Body of pancreas (tissue), 4 donors: ENCODE measurements around the gene GCNT3. TPM values are rescaled to one million over a fixed set of nuclear protein-coding genes. Genes with fewer than 3 reads are reported as not detected.

ENCODE experiments used
- ATAC-seq: fragments of 150-250 bp; one replicate; pipeline ENCODE4 v1.9.1; 2016
- DNase-seq, 4 donors: peaks; one replicate each; pipeline ENCODE4 v3.0.0-alpha.2; 2019
- H3K27ac ChIP-seq, 4 donors: fragments of 200-600 bp; sonication (generic); 1 replicate in 3 of 4; 2 replicates in 1 of 4; pipeline versions ENCODE4 v1.5.1 to v1.6.1; 2016 to 2019; ENCODE audit warnings: mild to moderate bottlenecking in 1 of 4, mixed read lengths in 1 of 4, moderate library complexity in 1 of 4
- H3K27me3 ChIP-seq, 2 donors: fragments of 200-600 bp; sonication (generic); one replicate each; pipeline ENCODE4 v1.6.0; 2016; ENCODE audit warnings: mild to moderate bottlenecking in 1 of 2
- H3K36me3 ChIP-seq, 2 donors: fragments of 200-600 bp; sonication (generic); replicated peaks in 1 of 2; 2 replicates each; pipeline ENCODE4 v1.5.1; 2016; ENCODE audit warnings: low read depth in 2 of 2; ENCODE audit not compliant: insufficient read depth in 1 of 2
- H3K4me1 ChIP-seq: fragments of 200-600 bp; sonication (generic); one replicate; pipeline ENCODE4 v1.6.0; 2016
- H3K4me3 ChIP-seq, 2 donors: fragments of 200-600 bp; sonication (generic); 1 replicate in 1 of 2; 2 replicates in 1 of 2; pipeline ENCODE4 v1.5.1; 2016 to 2019
- H3K9me3 ChIP-seq, 3 donors: fragments of 200-600 bp; sonication (generic); 1 replicate in 2 of 3; 2 replicates in 1 of 3; pipeline ENCODE4 v1.5.1; 2016
- POLR2A ChIP-seq, 3 donors: fragments of 450-650 bp; IDR thresholded peaks; one replicate each; pipeline ENCODE4 v1.6.1; 2016; ENCODE audit warnings: antibody characterized with exemption in 3 of 3, mild to moderate bottlenecking in 2 of 3
- WGBS, 2 donors: methylation state at CpG; one replicate each; pipeline ENCODE4 v1.1.5; 2017; 5-methylcytosine and 5-hydroxymethylcytosine counted together
- intact Hi-C: fragments of 100-400 bp; cut with DNase I; formaldehyde crosslinking; loops from one replicate; pipeline ENCODE4 v1.15.1; 2023
- total RNA-seq, 2 donors: library from RNA; depleted of rRNA; stranded (reverse); fragments of >200 nt; gene quantifications; one replicate each; pipeline ENCODE4 v1.1.0, GENCODE V29; 2016
- TF ChIP-seq, protein P1 (sequence below), 7 experiments: fragments of 450-650 bp in 4 of 7; fragments of 200-600 bp in 3 of 7; sonication (generic) in 3 of 7; IDR thresholded peaks; one replicate each; pipeline ENCODE4 v1.5.1; 2016 to 2019; ENCODE audit warnings: antibody characterized with exemption in 7 of 7

The GCNT3 gene, protein sequence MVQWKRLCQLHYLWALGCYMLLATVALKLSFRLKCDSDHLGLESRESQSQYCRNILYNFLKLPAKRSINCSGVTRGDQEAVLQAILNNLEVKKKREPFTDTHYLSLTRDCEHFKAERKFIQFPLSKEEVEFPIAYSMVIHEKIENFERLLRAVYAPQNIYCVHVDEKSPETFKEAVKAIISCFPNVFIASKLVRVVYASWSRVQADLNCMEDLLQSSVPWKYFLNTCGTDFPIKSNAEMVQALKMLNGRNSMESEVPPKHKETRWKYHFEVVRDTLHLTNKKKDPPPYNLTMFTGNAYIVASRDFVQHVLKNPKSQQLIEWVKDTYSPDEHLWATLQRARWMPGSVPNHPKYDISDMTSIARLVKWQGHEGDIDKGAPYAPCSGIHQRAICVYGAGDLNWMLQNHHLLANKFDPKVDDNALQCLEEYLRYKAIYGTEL
- total RNA-seq = 1 to 10 TPM in 1 of 2 donors, under 1 TPM in 1; 0.66 to 1.3 TPM

DNA sequence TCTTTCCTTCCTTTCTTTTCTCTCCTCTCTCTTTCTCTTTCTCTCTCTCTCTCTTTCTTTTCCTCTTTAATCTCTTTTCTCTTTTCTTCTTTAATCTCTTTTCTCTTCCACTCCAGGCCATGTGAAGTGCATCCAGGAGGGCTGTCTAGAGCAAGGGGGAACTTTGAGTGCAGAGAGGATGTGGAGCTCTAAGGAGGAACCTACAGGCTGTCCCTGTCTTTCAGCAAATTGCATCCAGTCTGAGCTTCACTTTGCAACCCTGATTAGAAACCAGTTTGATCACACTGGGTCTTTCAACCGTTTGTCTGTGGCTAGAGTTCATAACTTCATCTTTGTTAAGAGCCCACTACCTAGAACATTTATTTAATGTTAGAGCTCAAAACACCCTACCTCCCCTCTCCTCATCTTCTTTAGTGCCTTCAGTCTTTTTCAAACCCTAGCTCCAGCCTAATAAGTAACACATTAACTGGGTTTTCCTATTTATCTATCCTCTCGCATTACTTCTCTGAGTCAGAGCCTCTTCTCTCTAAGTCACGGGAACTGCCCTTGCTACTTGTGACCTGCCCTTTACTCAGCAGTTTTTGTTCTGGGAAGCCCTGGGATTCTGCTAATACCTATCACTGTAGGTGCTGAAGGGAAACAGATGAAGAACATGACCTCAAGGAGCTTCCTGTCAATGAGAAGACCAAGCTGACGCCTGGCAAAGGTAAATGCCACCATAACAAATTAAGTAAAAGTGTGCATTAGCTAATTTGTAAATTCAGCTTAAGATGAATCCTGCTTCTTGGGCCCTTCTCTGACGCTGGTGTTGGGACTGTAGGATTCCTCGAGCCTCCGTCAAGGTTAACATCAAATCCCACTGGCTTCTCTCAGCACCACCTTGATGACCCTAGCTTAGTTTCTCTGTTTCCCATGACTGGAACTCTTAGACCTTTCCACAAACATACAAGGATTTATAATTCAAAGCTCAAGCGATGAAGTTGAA, at the start of gene GCNT3:
GCNT3 (plus strand) TSS at position 508 of the 985 bp plus-strand sequence. CDS start 6,456 bp downstream, outside the sequence.
- no peak for TF ChIP-seq POLR2A (IDR thresholded peaks at IDR 0.05)
- TF ChIP-seq, protein P1, sequence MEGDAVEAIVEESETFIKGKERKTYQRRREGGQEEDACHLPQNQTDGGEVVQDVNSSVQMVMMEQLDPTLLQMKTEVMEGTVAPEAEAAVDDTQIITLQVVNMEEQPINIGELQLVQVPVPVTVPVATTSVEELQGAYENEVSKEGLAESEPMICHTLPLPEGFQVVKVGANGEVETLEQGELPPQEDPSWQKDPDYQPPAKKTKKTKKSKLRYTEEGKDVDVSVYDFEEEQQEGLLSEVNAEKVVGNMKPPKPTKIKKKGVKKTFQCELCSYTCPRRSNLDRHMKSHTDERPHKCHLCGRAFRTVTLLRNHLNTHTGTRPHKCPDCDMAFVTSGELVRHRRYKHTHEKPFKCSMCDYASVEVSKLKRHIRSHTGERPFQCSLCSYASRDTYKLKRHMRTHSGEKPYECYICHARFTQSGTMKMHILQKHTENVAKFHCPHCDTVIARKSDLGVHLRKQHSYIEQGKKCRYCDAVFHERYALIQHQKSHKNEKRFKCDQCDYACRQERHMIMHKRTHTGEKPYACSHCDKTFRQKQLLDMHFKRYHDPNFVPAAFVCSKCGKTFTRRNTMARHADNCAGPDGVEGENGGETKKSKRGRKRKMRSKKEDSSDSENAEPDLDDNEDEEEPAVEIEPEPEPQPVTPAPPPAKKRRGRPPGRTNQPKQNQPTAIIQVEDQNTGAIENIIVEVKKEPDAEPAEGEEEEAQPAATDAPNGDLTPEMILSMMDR (IDR thresholded peaks at IDR 0.05) = no peak
- no peak within 1 kb of the TSS for H3K4me3 ChIP-seq
- WGBS, 2 donors = 49 to 56% methylated on average over 8 of the region's 8 CpGs
- H3K9me3 ChIP-seq = no peaks in the 10 kb centered on the region
- peak within 1 kb of the TSS in 2 of 4 donors; percentile 52 to 63 for H3K27ac ChIP-seq
- no peaks in the 10 kb centered on the region for H3K36me3 ChIP-seq
- ATAC-seq (peak; percentile 74), DNase-seq (peak in 3 of 4 donors; percentile 20 to 37 (median 23))
- intact Hi-C loops = no loop called here
- peaks cover 10% of the 10 kb centered on the region for H3K4me1 ChIP-seq
- H3K27me3 ChIP-seq = no peaks in the 10 kb centered on the region

DNA sequence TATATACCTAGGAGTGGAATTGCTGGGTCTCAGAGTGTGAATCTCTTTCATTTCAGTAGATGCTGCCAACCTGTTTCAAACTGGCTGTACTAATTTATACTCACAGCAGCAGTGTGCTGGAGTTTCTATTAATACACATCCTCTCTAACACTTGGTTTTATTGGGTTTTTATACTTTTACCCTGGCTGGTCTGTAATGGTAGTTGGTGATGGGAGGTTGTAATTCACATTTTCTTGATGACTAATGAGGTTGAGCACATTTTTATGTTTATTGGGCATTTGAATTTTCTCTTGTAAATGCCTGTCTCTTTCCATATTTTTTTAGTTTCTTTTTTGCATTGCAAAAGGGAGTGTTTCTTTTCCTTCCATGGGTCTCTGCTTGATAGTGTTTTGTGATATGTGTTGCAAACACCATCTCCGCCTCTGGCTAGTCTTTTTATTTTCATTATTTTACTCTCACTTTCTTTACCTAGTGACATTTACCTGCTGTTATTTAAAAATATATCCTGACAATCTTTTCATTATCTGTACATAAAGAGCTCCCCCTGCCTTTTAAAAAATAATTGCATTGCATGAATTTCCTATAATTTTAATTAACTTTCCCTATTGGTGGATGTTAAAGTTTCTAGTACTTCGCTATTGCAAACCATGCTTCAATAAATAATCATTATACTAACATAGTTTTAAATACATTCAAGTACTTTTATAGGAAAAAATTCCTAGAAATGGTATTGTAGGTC, 49.0 kb upstream of the GCNT3 start:
- TF ChIP-seq, protein P1 (IDR thresholded peaks at IDR 0.05) = no peak
- TF ChIP-seq POLR2A (IDR thresholded peaks at IDR 0.05) = no peak
- intact Hi-C loops = no loop called here
- no peaks in the 10 kb centered on the region for H3K36me3 ChIP-seq
- 93 to 96% methylated on average over 2 of the region's 2 CpGs for WGBS, 2 donors
- no peaks in the 10 kb centered on the region for H3K27me3 ChIP-seq
- H3K27ac ChIP-seq = no peak overlapping the region
- no peaks in the 10 kb centered on the region for H3K4me1 ChIP-seq
- no peaks in the 10 kb centered on the region for H3K9me3 ChIP-seq
- no peak overlapping the region for H3K4me3 ChIP-seq
- DNase-seq (no peak), ATAC-seq (no peak)

DNA sequence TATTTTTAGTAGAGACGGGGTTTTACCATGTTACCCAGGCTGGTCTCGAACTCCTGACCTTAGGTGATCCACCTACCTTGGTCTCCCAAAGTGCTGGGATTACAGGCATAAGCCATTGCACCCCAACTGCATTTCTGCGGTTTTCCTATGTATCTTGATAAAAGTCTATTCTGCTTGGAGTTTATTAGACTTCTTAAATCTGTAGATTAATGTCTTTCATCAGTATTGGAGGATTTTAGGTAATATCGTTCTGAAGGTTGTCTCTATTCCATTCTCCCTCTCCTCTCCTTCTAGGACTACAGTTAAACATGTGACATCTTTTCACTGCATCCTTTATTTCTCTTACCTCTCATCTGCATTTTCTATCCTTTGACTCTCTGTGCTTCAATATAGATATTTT, 46.3 kb upstream of the GCNT3 start:
- WGBS, 2 donors = 86 to 87% methylated on average over 4 of the region's 4 CpGs
- Histone ChIP-seq H3K27ac (no peak overlapping the region), H3K27me3 (no peaks in the 10 kb centered on the region), H3K36me3 (no peaks in the 10 kb centered on the region), H3K4me1 (no peaks in the 10 kb centered on the region), H3K9me3 (no peaks in the 10 kb centered on the region), H3K4me3 (no peak overlapping the region)
- intact Hi-C loops = no loop called here
- no peak for ATAC-seq
- no peak for DNase-seq
- TF ChIP-seq, protein P1 (IDR thresholded peaks at IDR 0.05) = no peak
- TF ChIP-seq POLR2A (IDR thresholded peaks at IDR 0.05) = no peak

- no peak overlapping the region for H3K27ac ChIP-seq
- ATAC-seq (no peak), DNase-seq (no peak)
Observed at GRCh38 chr15:59567324-59567723, 44.3 kb upstream of the GCNT3 start.

More at GRCh38 chr15:59567324-59567723, 44.3 kb upstream of the GCNT3 start:
- TF ChIP-seq POLR2A (IDR thresholded peaks at IDR 0.05) = no peak
- TF ChIP-seq, protein P1 (IDR thresholded peaks at IDR 0.05) = no peak
- Histone ChIP-seq H3K9me3 (no peaks in the 10 kb centered on the region), H3K36me3 (no peaks in the 10 kb centered on the region), H3K4me1 (no peaks in the 10 kb centered on the region), H3K27me3 (no peaks in the 10 kb centered on the region), H3K4me3 (no peak overlapping the region)
- WGBS, 2 donors = 90 to 93% methylated on average over 1 of the region's 1 CpG
- intact Hi-C loops = no loop called here
